K562 (cell line): ENCODE results near the gene FOSL1. TPM values are rescaled to one million over a fixed set of nuclear protein-coding genes. Genes with fewer than 3 reads are reported as not detected.

Experiments used
- HMGN3 ChIP-seq: IDR thresholded peaks from 2 replicates; pipeline ENCODE4 v1.6.1; 2011; ENCODE audit warnings: borderline replicate concordance, low read depth, mild to moderate bottlenecking, mixed read lengths, low read length; ENCODE audit not compliant: insufficient read length; ENCODE audit errors: extremely low read depth
- UBTF ChIP-seq, 2 experiments: IDR thresholded peaks; 2 replicates each; pipeline ENCODE4 v1.6.1; 2012; ENCODE audit warnings: improper control_type of control experiment in 2 of 2, low read depth in 2 of 2, low read length in 2 of 2, borderline replicate concordance in 1 of 2
- ZNF561 ChIP-seq: fragments of 450-650 bp; formaldehyde crosslinking; conservative IDR thresholded peaks from 2 replicates; pipeline ENCODE4 v1.4.0; 2020; ENCODE audit warnings: mild to moderate bottlenecking, moderate library complexity
- polyA plus RNA-seq, 8 experiments: library from polyadenylated mRNA; depleted of rRNA in 4 of 8; stranded (reverse) in 5 of 8; unstranded in 3 of 8; fragments of >200 nt; fragmentation: Nextera tagmentation in 2 of 8; fragmentation: Illumina TruSeq in 1 of 8; extraction: Ambion mirVana in 2 of 8; extraction: Trizol in 1 of 8; gene quantifications; 2 replicates each; pipeline versions ENCODE4 v1.2.1 to v1.2.3, GENCODE V29; 2011 to 2014; ENCODE audit warnings: inconsistent platforms in 1 of 8, missing spikeins in 1 of 8
- total RNA-seq, 7 experiments: library from RNA; depleted of rRNA in 6 of 7; stranded (reverse); fragments of >200 nt in 6 of 7; fragmentation: Illumina TruSeq in 2 of 7; extraction: Trizol in 2 of 7; gene quantifications; 2 replicates each; pipeline versions ENCODE4 v1.2.1 to v1.2.3, GENCODE V29; 2011 to 2021; ENCODE audit warnings: low replicate concordance in 1 of 7
- TF ChIP-seq, protein P1 (sequence below), 2 experiments: fragments of 450-650 bp in 1 of 2; IDR thresholded peaks; 2 replicates each; pipeline ENCODE4 v1.6.1; 2011 to 2017; ENCODE audit warnings: low read depth in 2 of 2, antibody characterized with exemption in 1 of 2, borderline replicate concordance in 1 of 2, low read length in 1 of 2, mild to moderate bottlenecking in 1 of 2, mixed read lengths in 1 of 2; ENCODE audit not compliant: control insufficient read depth in 1 of 2
- TF ChIP-seq, protein P2 (sequence below): fragments of 200-600 bp; sonication (generic); IDR thresholded peaks from one replicate; pipeline ENCODE4 v1.6.1; 2012; ENCODE audit warnings: mild to moderate bottlenecking, low read depth, low read length, inconsistent platforms

FOSL1 gene
- total and polyA plus RNA-seq, 9 of the 15 experiments (the other 6 are each of a cell fraction or from before 2014, with no cell fraction given), result 3.5 to 39.6 (median 10.0) TPM

DNA sequence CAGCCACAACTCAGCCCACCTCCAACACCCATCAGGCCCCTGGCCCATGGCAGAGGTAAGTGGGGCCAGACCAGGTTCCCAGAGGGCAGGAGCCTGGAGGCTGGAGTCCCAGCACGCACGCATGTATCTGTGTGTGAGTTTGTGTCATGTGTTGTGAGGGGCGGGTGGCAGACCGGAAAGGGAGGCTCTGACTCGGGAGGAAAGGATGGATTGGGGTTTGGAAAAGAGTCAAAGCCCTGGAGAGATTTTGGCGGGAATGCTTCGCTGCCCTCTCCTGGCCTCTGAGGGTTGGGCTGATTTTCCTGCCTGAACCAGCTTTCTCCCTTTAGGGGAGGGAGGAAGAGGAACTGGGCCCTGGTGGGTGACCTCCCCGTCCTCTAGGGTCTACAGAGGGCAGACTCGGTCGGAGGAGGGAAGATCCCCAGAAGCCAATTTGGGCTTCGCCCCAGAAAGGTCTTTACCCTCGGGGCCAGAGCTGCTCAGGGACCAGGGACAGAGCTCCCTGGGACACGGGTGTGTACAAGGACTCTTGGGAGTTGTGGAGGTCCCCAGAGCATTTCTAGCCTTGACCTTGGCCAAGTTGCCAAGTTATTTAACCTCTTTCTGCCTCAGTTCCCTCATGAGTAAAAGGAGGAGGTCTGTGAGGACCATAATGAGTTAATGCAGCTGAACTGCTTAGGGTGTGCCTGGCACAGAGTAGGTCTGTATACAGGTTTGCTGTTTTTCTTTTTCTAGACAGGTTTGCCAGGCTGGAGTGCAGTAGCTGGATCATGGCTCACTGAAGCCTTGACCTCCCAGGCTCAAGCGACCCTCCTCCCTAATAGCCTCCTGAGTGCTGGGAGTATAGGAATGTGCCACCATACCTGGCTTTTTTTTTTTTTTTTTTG lies 11.7 kb upstream of the FOSL1 start (continued):
- TF ChIP-seq UBTF (IDR thresholded peaks at IDR 0.05; ENCODE audit: borderline replicate concordance in 1 of 2, low read depth in 2 of 2, low read length in 2 of 2) (no peak), ZNF561 (no peak), HMGN3 (no peak)
- TF ChIP-seq, protein P1, sequence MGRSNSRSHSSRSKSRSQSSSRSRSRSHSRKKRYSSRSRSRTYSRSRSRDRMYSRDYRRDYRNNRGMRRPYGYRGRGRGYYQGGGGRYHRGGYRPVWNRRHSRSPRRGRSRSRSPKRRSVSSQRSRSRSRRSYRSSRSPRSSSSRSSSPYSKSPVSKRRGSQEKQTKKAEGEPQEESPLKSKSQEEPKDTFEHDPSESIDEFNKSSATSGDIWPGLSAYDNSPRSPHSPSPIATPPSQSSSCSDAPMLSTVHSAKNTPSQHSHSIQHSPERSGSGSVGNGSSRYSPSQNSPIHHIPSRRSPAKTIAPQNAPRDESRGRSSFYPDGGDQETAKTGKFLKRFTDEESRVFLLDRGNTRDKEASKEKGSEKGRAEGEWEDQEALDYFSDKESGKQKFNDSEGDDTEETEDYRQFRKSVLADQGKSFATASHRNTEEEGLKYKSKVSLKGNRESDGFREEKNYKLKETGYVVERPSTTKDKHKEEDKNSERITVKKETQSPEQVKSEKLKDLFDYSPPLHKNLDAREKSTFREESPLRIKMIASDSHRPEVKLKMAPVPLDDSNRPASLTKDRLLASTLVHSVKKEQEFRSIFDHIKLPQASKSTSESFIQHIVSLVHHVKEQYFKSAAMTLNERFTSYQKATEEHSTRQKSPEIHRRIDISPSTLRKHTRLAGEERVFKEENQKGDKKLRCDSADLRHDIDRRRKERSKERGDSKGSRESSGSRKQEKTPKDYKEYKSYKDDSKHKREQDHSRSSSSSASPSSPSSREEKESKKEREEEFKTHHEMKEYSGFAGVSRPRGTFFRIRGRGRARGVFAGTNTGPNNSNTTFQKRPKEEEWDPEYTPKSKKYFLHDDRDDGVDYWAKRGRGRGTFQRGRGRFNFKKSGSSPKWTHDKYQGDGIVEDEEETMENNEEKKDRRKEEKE (IDR thresholded peaks at IDR 0.05; ENCODE audit: borderline replicate concordance in 1 of 2, control insufficient read depth in 1 of 2, low read depth in 2 of 2, low read length in 1 of 2), result no peak
- TF ChIP-seq, protein P2, sequence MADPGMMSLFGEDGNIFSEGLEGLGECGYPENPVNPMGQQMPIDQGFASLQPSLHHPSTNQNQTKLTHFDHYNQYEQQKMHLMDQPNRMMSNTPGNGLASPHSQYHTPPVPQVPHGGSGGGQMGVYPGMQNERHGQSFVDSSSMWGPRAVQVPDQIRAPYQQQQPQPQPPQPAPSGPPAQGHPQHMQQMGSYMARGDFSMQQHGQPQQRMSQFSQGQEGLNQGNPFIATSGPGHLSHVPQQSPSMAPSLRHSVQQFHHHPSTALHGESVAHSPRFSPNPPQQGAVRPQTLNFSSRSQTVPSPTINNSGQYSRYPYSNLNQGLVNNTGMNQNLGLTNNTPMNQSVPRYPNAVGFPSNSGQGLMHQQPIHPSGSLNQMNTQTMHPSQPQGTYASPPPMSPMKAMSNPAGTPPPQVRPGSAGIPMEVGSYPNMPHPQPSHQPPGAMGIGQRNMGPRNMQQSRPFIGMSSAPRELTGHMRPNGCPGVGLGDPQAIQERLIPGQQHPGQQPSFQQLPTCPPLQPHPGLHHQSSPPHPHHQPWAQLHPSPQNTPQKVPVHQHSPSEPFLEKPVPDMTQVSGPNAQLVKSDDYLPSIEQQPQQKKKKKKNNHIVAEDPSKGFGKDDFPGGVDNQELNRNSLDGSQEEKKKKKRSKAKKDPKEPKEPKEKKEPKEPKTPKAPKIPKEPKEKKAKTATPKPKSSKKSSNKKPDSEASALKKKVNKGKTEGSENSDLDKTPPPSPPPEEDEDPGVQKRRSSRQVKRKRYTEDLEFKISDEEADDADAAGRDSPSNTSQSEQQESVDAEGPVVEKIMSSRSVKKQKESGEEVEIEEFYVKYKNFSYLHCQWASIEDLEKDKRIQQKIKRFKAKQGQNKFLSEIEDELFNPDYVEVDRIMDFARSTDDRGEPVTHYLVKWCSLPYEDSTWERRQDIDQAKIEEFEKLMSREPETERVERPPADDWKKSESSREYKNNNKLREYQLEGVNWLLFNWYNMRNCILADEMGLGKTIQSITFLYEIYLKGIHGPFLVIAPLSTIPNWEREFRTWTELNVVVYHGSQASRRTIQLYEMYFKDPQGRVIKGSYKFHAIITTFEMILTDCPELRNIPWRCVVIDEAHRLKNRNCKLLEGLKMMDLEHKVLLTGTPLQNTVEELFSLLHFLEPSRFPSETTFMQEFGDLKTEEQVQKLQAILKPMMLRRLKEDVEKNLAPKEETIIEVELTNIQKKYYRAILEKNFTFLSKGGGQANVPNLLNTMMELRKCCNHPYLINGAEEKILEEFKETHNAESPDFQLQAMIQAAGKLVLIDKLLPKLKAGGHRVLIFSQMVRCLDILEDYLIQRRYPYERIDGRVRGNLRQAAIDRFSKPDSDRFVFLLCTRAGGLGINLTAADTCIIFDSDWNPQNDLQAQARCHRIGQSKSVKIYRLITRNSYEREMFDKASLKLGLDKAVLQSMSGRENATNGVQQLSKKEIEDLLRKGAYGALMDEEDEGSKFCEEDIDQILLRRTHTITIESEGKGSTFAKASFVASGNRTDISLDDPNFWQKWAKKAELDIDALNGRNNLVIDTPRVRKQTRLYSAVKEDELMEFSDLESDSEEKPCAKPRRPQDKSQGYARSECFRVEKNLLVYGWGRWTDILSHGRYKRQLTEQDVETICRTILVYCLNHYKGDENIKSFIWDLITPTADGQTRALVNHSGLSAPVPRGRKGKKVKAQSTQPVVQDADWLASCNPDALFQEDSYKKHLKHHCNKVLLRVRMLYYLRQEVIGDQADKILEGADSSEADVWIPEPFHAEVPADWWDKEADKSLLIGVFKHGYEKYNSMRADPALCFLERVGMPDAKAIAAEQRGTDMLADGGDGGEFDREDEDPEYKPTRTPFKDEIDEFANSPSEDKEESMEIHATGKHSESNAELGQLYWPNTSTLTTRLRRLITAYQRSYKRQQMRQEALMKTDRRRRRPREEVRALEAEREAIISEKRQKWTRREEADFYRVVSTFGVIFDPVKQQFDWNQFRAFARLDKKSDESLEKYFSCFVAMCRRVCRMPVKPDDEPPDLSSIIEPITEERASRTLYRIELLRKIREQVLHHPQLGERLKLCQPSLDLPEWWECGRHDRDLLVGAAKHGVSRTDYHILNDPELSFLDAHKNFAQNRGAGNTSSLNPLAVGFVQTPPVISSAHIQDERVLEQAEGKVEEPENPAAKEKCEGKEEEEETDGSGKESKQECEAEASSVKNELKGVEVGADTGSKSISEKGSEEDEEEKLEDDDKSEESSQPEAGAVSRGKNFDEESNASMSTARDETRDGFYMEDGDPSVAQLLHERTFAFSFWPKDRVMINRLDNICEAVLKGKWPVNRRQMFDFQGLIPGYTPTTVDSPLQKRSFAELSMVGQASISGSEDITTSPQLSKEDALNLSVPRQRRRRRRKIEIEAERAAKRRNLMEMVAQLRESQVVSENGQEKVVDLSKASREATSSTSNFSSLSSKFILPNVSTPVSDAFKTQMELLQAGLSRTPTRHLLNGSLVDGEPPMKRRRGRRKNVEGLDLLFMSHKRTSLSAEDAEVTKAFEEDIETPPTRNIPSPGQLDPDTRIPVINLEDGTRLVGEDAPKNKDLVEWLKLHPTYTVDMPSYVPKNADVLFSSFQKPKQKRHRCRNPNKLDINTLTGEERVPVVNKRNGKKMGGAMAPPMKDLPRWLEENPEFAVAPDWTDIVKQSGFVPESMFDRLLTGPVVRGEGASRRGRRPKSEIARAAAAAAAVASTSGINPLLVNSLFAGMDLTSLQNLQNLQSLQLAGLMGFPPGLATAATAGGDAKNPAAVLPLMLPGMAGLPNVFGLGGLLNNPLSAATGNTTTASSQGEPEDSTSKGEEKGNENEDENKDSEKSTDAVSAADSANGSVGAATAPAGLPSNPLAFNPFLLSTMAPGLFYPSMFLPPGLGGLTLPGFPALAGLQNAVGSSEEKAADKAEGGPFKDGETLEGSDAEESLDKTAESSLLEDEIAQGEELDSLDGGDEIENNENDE, result no peak
